NT2/D1 (cell line): Measurements from ENCODE around the gene NFATC2IP.

Source experiments
- YY1 ChIP-seq: IDR thresholded peaks from 2 replicates; pipeline ENCODE4 v1.6.1; 2011; ENCODE audit not compliant: insufficient read length, insufficient read depth
- ZNF274 ChIP-seq: IDR thresholded peaks from 2 replicates; pipeline ENCODE4 v1.6.1; 2011; ENCODE audit warnings: mild to moderate bottlenecking, low read depth, low read length

DNA sequence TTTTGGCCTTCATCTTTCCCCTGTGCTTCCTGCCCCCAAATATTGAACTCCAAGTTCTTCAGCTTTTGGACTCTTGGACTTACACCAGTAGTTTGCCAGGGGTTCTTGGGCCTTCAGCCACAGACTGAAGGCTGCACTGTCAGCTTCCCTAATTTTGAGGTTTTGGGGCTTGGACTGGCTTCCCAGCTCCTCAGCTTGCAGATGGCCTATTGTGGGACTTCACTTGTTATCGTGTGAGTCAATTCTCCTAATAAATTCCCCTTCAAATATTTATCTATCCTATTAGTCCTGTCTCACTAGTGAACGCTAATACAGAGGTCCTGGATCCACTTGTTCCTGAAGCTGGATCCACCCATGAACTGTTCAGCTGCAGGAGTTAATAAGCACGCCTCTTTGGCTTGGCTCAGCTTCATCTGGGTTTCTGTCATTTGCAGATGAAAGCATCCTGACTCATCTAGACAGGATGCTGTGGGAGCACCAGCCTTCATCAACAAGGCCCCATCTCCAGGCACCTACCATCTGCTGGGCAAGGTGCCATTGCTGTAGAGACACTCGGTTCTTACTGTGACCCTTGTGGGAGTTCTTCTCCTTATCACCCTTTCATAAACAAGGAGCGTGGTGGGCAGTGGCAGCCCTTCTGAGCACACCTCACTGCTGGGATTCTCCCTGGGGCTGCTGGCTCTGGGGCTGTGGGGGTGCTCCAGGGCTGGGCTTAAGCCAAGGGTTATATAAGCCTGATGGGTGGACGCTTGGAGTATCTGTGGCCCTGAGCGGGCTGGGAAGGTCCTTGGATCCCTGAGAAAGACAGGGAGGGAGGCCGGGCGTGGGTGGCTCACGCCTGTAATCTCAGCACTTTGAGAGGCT, 57.2 kb downstream of the NFATC2IP start:
- TF ChIP-seq YY1 (no peak), ZNF274 (no peak)
